Activated T-helper 1 cell treated with Interleukin-2 at 50 U/mL for 16 hours (primary cell): ENCODE results near the gene OR2T11.
"Not testable (repeated sequence)": the region's sequence is repeated elsewhere in the genome, so short reads cannot be mapped to it uniquely, and the experiment has no call there.

Experiments
- DNase-seq: peaks from one replicate; pipeline ENCODE4 v3.0.0-alpha.2; 2020; ENCODE audit warnings: low read depth

Gene OR2T11

GRCh38 chr1:248618878-248619277 is 16.0 kb downstream of the OR2T11 start:
- DNase-seq: peak; percentile 4

- DNase-seq: no peak
Measured at GRCh38 chr1:248618119-248618518, 16.8 kb downstream of the OR2T11 start.

- DNase-seq: no peak
Measured at GRCh38 chr1:248613742-248614141, 21.1 kb downstream of the OR2T11 start.

GRCh38 chr1:248611883-248612414 is 22.9 kb downstream of the OR2T11 start:
- DNase-seq: no peak

GRCh38 chr1:248610301-248610700 is 24.6 kb downstream of the OR2T11 start:
- no peak for DNase-seq

- DNase-seq: no peak
Measured at GRCh38 chr1:248599396-248599795, 35.5 kb downstream of the OR2T11 start.

GRCh38 chr1:248597589-248597988 is 37.3 kb downstream of the OR2T11 start, which contains the start of gene OR2T10:
Gene OR2T10, minus strand, starts transcription at chr1:248597700. Its CDS starts 3,932 bp downstream, at chr1:248593768.
- no peak for DNase-seq

- no peak for DNase-seq
Measured at GRCh38 chr1:248596615-248597014, 38.3 kb downstream of the OR2T11 start.

- no peak for DNase-seq
Measured at GRCh38 chr1:248593226-248593625, 41.7 kb downstream of the OR2T11 start.

GRCh38 chr1:248592655-248593054 is 42.2 kb downstream of the OR2T11 start:
- no peak for DNase-seq

GRCh38 chr1:248590055-248590454 is 44.8 kb downstream of the OR2T11 start:
- no peak for DNase-seq

GRCh38 chr1:248589334-248589733 is 45.6 kb downstream of the OR2T11 start:
- DNase-seq: no peak

GRCh38 chr1:248585266-248585665 is 49.6 kb downstream of the OR2T11 start:
- DNase-seq: no peak

- DNase-seq: no peak
Measured at GRCh38 chr1:248576260-248576980, 58.5 kb downstream of the OR2T11 start.

GRCh38 chr1:248574657-248575056 is 60.2 kb downstream of the OR2T11 start, which contains the start of gene OR2T34:
Gene OR2T34, minus strand, starts transcription at chr1:248574757. Its CDS starts 0 bp downstream, at chr1:248574757.
- not testable (repeated sequence) for DNase-seq

GRCh38 chr1:248573856-248574255 is 61.0 kb downstream of the OR2T11 start:
- not testable (repeated sequence) for DNase-seq
